Esophagus muscularis mucosa (tissue), 2 donors: ENCODE results near the gene MIAT.

Experiments
- POLR2A ChIP-seq: fragments of 450-650 bp; IDR thresholded peaks from one replicate; pipeline ENCODE4 v1.6.1; 2017; ENCODE audit warnings: antibody characterized with exemption, moderate library complexity, mild to moderate bottlenecking, low read depth
- POLR2AphosphoS5 ChIP-seq, 2 donors: sonication (generic); formaldehyde crosslinking; IDR thresholded peaks; one replicate each; pipeline ENCODE4 v1.6.1; 2017; ENCODE audit warnings: antibody characterized with exemption in 2 of 2

GRCh38 chr22:26631282-26631681 is 26.1 kb upstream of the MIAT start:
- TF ChIP-seq POLR2A (no peak), POLR2AphosphoS5 (IDR thresholded peaks at IDR 0.05) (no peak)
